Choroid plexus epithelial cell (primary cell): ENCODE data around the gene CBLL2.
A peak's percentile ranks its signal among the peaks of the same experiment; 100 is the strongest.
"Not testable (repeated sequence)": the region's sequence is repeated elsewhere in the genome, so short reads cannot be mapped to it uniquely, and the experiment has no call there.

Source experiments
- DNase-seq: peaks from one replicate; pipeline ENCODE4 v3.0.0-alpha.2; 2010; ENCODE audit warnings: low read depth
- H3K4me3 ChIP-seq: 2 replicates; pipeline ENCODE4 v1.5.1; 2011; ENCODE audit warnings: low read depth, mild to moderate bottlenecking, control low read depth, low read length, moderate library complexity
- TF ChIP-seq, protein P1 (sequence below): conservative IDR thresholded peaks from 2 replicates; pipeline ENCODE4 v1.5.1; 2011; ENCODE audit warnings: low read depth, mild to moderate bottlenecking, control low read depth, inconsistent platforms, low read length, moderate library complexity

The CBLL2 gene

DNA sequence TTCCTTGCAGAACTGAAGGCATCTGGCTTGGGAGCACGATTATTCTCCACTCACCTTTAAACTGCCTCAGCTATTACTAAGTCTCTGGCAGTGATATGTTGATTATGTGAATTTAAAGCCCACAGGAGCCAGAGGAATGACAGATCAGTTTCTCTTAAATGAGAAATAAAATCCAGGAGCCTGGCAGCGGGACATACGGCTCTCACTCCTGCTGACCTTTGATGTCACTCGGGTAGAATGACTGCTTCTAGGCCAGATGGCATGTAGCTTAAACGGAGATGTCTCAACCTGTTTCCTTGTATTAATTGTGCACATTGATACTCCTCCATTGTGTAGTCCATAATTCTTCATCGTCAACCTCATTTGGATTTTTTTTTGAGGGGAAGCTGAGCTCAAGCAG is 4.0 kb upstream of the CBLL2 start:
- DNase-seq = no peak
- TF ChIP-seq, protein P1, sequence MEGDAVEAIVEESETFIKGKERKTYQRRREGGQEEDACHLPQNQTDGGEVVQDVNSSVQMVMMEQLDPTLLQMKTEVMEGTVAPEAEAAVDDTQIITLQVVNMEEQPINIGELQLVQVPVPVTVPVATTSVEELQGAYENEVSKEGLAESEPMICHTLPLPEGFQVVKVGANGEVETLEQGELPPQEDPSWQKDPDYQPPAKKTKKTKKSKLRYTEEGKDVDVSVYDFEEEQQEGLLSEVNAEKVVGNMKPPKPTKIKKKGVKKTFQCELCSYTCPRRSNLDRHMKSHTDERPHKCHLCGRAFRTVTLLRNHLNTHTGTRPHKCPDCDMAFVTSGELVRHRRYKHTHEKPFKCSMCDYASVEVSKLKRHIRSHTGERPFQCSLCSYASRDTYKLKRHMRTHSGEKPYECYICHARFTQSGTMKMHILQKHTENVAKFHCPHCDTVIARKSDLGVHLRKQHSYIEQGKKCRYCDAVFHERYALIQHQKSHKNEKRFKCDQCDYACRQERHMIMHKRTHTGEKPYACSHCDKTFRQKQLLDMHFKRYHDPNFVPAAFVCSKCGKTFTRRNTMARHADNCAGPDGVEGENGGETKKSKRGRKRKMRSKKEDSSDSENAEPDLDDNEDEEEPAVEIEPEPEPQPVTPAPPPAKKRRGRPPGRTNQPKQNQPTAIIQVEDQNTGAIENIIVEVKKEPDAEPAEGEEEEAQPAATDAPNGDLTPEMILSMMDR = no peak
- H3K4me3 ChIP-seq = no peak overlapping the region

DNA sequence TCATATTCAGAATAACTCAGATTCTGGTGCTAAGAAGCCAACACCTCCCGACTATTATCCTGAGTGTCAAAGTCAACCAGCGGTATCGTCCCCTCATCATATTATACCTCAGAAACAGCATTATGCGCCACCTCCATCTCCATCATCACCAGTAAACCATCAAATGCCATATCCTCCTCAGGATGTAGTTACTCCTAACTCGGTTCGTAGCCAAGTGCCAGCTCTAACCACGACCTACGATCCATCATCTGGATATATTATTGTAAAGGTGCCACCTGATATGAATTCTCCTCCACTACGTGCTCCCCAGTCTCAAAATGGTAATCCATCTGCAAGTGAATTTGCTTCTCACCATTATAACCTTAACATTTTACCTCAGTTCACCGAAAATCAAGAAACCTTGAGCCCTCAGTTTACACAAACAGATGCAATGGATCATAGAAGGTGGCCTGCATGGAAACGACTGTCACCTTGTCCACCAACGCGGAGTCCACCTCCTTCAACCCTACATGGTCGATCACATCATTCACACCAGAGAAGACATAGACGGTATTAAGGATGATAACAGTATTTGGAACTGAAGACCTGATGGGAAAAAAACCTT is 1.1 kb downstream of the CBLL2 start:
- H3K4me3 ChIP-seq = no peak overlapping the region
- TF ChIP-seq, protein P1 = no peak
- no peak for DNase-seq

- peak; percentile 3 for DNase-seq
- no peak overlapping the region for H3K4me3 ChIP-seq
- TF ChIP-seq, protein P1 = no peak
Measured at GRCh38 chrX:22276781-22277180, 4.1 kb downstream of the CBLL2 start.

GRCh38 chrX:22278375-22278774 is 5.7 kb downstream of the CBLL2 start:
- TF ChIP-seq, protein P1 = peak; percentile 46
- DNase-seq = peak; percentile 9
- no peak overlapping the region for H3K4me3 ChIP-seq

- not testable (repeated sequence) for H3K4me3 ChIP-seq, DNase-seq
Measured at GRCh38 chrX:22289209-22289608, 16.5 kb downstream of the CBLL2 start.

GRCh38 chrX:22296871-22297270 is 24.2 kb downstream of the CBLL2 start:
- TF ChIP-seq, protein P1 = no peak
- no peak overlapping the region for H3K4me3 ChIP-seq
- no peak for DNase-seq

DNA sequence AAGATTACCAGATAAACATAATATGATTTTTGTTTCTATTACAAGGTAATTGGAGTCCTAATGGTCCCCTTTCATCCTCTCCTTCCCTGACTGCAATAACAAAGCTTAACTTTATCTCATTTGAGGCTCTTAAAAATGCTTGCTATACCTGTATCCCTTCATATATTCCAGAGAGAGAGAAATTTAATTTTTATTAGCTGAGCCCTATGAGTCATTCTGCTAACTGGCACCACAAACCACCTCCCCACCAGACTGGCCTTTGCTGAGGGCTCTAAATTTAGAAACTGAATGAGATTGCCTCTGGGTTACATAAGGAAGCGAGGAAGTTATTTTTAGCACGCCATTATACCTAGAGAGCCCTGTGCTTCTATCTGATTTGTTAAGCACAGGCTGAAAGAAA is 27.4 kb downstream of the CBLL2 start:
- TF ChIP-seq, protein P1 = no peak
- H3K4me3 ChIP-seq = no peak overlapping the region

More for the DNA sequence above, 27.4 kb downstream of the CBLL2 start:
- peak; percentile 74 for DNase-seq
